HG03175 (cell line): Measurements from ENCODE around the gene KLHDC7A.

Experiments
- ATAC-seq: cut with Tn5 transposase; IDR thresholded peaks from one replicate; pipeline ENCODE4 v1.9.1; 2021; ENCODE audit warnings: mild to moderate bottlenecking, moderate library complexity; ENCODE audit not compliant: unreplicated experiment

Gene KLHDC7A

GRCh38 chr1:18470671-18471355 lies 9.9 kb upstream of the KLHDC7A start:
- no peak for ATAC-seq

DNA sequence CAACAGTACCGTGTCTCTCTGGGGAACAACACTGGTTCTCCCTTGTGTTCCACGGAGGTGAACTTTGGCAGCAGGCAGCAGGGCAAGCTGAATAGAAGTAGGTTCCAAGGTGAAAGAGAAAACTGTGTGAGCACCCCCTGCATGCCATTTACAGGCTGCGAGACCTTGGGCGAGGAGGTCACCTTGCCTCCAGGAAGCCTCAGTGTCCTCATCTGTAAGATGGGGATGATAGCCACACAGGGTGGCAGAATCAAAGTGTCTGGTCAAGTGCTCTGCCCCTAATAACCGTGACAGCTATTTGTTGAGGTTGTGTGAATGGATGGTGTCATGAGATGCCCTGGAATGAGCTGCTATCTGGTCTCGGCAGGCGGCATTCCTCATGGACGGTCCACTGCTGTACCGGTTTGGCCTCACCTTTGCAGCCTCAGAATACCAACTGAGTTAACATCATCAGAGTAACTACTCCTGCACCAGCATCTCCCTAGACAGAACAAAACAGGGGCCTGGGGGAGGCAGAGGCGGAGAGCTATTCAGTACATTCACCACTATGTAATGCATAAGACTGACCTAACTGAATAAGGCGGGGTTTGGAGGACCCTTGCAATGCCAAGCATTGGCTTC lies 7.4 kb upstream of the KLHDC7A start:
- no peak for ATAC-seq

DNA sequence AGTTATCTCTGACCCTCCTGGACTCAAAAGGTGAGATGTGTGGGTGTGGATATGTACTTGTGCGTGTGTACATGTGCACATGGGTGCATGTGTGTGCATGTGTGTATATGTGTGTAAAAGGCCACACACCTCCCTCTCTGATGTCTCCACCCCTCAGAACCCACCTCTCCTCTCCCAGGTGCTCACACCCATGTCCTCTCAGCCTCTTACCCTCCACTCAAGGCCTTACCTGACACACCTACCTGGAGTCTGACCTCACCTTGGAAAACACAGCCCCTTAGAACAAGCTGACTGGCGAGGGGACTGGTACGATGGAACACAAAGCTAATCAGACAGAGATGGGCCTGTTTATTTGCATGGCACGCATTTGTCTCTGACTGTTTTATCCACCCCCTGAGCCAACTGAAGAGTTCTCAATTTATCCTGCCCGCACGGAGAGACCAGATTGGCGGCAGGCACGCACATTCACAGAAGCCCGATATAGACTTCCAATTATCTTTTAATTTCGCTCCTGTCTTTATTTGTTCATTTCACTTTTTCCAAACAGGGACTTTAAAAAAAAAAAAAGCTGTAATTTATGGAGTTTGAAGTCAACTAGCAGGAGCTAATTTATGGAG lies 6.1 kb upstream of the KLHDC7A start:
- no peak for ATAC-seq

GRCh38 chr1:18475234-18475905 lies 5.4 kb upstream of the KLHDC7A start:
- no peak for ATAC-seq

- ATAC-seq, result no peak
Measured at GRCh38 chr1:18479454-18479853, 1.3 kb upstream of the KLHDC7A start.

GRCh38 chr1:18481190-18481920 lies 625 bp downstream of the KLHDC7A start:
- ATAC-seq, result no peak

DNA sequence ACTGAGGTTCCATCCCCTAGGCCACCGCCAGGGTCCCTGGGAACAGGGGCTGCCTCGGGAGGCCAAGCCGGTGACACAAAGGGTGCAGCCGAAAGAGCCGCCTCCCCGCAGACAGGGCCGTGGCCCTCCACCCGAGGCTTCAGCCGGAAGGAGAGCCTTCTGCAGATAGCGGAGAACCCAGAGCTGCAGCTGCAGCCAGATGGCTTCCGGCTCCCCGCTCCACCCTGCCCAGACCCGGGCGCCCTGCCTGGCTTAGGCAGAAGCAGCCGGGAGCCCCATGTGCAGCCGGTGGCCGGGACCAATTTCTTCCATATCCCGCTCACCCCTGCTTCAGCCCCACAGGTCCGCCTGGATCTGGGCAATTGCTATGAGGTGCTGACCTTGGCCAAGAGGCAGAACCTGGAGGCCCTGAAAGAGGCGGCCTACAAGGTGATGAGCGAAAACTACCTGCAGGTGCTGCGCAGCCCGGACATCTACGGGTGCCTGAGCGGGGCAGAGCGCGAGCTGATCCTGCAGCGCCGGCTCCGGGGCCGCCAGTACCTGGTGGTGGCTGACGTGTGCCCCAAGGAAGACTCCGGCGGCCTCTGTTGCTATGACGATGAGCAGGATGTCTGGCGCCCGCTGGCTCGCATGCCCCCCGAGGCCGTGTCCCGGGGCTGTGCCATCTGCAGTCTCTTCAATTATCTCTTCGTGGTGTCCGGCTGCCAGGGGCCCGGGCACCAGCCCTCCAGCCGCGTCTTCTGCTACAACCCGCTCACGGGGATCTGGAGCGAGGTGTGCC lies 1.4 kb downstream of the KLHDC7A start:
- ATAC-seq, result no peak

- no peak for ATAC-seq
Measured at GRCh38 chr1:18482721-18483425, 2.1 kb downstream of the KLHDC7A start.

DNA sequence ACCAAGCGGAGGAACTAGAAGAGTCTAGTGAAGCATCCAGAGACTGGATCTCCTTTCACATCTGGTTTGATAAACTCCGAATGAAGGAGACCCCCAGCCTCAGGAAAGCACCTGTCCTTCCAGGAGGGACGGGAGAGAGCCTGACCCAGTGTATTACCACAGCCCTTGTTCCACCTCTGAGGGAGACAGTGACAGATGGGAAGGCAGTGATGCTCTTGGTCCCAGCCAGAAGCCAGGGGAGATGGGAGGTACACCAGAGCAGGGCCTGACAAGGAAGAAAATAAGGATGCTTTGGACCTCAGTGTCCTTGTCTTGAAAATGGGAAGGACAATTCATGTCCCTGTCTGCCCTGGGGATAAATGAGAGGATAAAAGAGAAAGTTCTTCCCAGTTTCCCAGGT lies 3.5 kb downstream of the KLHDC7A start:
- ATAC-seq, result no peak

DNA sequence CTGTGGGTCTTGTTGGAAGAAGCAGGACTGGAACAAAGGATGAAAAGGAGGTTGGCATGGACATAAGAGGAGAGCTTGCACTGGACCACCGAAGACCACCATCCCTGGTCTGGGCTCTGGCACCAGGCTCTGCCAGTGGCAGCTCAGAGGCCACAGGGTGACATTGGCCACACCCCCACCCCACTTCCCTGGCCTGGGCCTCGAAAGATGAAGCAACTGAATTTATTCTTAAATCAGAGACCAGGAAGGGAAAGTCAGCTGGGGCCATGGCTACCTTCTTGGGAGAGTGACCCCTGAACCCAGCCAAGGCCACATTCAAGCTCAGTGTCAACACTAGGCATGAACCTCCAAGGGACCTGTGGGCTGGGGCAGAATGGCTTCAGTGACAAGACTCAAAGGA lies 4.0 kb downstream of the KLHDC7A start:
- no peak for ATAC-seq

DNA sequence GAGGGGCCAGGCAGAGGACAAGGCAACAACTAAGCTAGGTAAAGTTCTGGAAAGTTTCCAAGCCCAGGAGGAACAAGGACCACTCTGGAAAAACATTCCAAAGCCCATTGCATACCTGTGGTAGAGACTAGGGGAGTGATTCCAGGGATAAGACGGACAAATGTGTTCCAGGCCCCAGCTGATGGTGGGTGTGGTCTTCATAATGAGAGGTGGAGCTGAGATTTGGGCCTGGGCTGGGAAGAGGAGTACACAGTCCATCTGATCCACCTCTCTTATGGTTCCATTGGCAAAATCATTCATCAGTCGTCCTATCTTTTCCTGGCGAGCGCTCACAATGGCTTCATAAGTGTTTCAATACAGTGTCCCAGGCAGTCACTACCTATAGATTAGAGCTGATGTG lies 4.5 kb downstream of the KLHDC7A start:
- no peak for ATAC-seq

GRCh38 chr1:18486195-18486594 lies 5.5 kb downstream of the KLHDC7A start:
- no peak for ATAC-seq

- ATAC-seq, result no peak
Measured at GRCh38 chr1:18489417-18490143, 8.8 kb downstream of the KLHDC7A start.

- peak; percentile 52 for ATAC-seq
Measured at GRCh38 chr1:18491168-18491567, 10.4 kb downstream of the KLHDC7A start.

- ATAC-seq, result no peak
Measured at GRCh38 chr1:18494304-18494703, 13.6 kb downstream of the KLHDC7A start.

DNA sequence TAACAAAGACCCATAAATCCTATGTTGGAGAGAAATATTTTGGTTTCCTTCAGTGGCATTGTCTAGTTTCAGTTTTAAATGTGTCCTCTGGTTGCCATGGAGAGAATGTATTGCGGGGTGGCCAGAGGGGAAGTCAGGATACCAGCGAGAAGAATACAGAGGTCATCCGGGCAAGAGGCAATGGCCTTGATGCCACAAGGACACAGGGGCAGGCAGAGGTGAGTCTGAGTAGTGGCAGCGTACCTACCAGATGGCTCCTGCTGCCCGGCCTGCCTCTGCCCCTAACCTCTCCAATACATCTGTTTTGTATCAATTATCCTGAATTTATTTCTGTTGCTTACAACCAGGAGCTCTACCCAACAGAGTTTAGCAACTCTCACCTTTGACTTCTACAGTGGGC lies 14.9 kb downstream of the KLHDC7A start:
- no peak for ATAC-seq

- no peak for ATAC-seq
Measured at GRCh38 chr1:18496056-18496455, 15.3 kb downstream of the KLHDC7A start.

DNA sequence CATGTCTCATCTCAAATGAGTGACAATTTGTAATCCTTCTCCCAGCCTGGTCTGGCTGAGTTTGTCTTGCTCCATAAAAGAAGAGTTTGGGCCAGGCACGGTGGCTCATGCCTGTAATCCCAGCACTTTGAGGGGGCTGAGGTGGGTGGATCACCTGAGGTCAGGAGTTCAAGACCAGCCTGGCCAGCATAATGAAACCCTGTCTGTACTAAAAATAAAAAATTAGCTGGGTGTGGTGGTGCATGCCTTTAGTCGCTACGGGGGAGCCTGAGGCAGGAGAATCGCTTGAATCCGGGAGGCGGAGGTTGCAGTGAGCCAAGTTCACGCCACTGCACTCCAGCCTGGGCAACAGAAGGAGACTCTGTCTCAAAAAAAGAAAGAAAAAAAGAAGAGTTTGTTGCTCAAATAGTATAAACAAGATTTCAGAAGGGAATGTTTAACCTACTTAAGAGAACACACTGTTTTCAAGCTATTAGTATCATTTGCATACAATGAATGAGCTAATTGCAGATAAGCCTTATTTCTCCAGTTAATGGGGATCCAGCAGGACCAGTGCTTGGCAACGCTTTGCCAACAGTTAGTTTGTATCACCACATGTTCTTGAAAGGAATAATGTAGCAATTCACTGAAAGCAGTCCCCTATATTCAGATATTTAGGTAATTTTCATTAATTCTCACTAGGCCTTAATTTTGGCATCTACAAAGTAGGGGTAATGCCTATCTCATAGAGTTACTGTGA lies 15.9 kb downstream of the KLHDC7A start:
- no peak for ATAC-seq
